HG02938 (cell line): ENCODE results near the gene SLC35D3.
"Not testable (repeated sequence)": the region's sequence is repeated elsewhere in the genome, so short reads cannot be mapped to it uniquely, and the experiment has no call there.

ENCODE experiments used
- ATAC-seq: cut with Tn5 transposase; IDR thresholded peaks from one replicate; pipeline ENCODE4 v1.9.1; 2021; ENCODE audit warnings: mild to moderate bottlenecking, moderate library complexity; ENCODE audit not compliant: unreplicated experiment

Gene SLC35D3, protein sequence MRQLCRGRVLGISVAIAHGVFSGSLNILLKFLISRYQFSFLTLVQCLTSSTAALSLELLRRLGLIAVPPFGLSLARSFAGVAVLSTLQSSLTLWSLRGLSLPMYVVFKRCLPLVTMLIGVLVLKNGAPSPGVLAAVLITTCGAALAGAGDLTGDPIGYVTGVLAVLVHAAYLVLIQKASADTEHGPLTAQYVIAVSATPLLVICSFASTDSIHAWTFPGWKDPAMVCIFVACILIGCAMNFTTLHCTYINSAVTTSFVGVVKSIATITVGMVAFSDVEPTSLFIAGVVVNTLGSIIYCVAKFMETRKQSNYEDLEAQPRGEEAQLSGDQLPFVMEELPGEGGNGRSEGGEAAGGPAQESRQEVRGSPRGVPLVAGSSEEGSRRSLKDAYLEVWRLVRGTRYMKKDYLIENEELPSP

DNA sequence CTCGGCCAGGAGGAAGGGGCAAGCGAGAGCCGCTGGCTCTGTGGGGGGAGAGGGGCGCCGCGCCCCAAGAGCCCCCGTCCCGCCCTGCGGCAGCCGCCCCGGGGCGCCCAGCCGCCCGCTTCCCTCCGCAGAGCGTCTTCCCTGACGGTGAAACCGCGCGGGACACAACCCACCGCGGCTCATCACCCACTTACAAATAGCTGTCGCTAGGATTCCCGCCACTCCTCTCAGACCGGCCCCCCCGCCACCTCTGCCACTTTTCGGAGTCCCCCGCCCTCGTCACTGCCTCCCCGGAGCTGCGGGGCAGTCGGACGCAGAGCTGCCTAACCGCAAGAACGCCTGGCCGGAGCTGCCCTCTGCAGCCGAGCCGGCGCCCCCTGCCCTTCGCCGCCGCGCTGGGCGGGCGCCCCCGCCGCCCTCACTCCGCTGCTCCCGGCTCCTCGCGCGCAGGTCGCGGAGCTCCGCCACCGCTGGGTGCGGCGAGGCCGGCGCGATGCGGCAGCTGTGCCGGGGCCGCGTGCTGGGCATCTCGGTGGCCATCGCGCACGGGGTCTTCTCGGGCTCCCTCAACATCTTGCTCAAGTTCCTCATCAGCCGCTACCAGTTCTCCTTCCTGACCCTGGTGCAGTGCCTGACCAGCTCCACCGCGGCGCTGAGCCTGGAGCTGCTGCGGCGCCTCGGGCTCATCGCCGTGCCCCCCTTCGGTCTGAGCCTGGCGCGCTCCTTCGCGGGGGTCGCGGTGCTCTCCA, at the start of gene SLC35D3:
Gene SLC35D3, plus strand, starts transcription at position 366 of the 749 bp plus-strand sequence. Its CDS starts 128 bp downstream, at position 494.
- ATAC-seq: no peak

DNA sequence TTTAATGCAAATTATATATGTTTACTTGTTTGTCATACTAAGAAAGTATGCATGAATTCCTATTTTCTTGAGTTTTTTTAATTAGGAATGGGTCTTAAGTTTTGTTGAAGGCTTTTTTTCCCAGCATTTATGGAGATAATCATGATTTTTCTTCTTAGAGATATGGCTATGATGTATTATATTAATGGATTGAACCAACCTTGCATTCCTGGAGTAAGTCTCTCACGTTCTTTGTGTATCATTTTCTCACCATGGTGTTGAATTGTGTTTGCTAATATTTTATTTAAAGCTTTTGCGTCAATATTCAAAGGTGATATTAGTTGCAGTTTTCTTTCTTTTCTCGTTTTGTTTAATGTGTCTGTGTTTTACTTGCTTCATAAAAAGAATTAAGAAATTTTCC, 48.4 kb upstream of the SLC35D3 start:
- no peak for ATAC-seq

DNA sequence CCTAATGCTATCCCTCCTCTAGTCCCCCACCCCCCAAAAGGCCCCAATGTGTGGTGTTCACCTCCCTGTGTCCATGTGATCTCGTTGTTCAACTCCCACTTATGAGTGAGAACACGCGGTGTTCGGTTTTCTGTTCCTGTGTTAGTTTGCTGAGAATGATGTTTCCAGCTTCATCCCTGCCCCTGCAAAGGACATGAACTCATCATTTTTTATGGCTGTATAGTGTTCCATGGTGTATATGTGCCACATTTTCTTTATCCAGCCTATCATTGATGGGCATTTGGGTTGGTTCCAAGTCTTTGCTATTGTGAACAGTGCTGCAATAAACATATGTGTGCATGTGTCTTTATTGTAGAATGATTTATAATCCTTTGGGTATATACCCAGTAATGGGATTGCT, 45.6 kb upstream of the SLC35D3 start:
- ATAC-seq: not testable (repeated sequence)

DNA sequence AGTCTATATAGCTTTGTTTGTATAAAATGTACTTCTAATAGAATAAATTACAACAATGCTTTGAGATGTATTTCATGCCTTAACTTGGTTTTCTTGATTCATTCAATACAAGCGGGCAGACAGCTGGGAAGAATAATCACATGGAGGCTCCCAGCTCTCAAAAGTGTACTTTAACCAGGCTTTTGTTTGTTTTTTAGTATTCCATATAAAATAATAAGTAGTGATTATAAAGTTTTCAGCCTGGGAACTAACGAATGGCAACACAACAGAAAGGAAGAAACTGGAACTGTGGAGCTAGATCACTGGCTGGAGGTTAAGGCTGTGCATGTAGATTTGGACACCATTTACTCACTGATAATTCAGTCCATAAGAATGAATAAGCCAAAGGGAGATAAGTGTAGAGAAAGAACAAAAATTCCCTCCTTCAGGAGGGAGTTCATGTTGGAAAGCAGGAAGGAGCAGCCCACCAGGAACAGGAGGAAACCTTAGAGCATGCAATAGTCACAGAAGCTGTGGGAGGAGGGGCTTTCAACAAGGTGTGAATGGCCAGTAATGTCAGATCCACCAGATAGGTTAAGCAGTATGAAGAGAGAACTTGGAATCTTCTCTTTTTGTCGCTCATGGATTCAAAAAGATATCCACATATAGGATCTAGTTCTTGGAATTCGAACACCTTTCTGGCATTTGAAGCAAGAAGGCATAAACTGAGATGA, 41.2 kb upstream of the SLC35D3 start:
- no peak for ATAC-seq

DNA sequence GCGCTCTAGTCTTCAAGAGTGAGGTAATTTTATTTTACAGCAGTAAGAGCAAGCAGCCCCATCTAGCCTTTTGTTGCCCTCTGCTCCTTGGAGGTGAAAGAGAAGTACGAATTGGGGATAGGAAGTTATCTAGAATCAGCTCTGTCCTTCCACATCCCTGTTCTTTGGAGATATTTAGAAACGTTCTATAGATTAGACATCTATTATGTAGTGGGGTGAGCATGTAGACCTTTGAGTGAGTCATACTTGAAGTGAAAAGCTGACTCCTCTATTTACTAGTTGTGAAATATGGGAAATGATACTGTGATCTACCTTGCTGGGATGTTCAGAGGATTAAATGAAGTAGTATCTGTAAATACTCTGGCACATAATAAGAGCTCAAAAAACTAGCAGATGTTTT, 36.0 kb upstream of the SLC35D3 start:
- no peak for ATAC-seq

DNA sequence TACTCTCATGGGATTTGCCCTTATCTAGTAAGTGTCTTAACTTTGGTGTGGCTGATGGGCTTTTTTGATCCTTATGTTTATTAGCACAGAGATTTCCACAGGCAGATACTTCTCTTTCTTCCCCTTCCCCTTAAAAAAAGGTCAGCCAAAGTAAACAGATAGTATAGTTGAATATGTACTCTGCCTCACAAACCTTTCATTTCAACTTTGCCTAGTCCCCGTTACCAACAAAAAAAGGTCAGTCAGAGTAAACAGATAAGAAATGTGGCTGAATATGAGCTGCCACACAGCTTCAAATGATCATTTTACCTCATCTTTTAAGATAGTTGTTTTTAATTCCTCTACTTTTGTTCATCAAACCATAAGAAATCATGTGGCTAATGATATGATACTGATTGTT, 34.1 kb upstream of the SLC35D3 start:
- ATAC-seq: no peak

DNA sequence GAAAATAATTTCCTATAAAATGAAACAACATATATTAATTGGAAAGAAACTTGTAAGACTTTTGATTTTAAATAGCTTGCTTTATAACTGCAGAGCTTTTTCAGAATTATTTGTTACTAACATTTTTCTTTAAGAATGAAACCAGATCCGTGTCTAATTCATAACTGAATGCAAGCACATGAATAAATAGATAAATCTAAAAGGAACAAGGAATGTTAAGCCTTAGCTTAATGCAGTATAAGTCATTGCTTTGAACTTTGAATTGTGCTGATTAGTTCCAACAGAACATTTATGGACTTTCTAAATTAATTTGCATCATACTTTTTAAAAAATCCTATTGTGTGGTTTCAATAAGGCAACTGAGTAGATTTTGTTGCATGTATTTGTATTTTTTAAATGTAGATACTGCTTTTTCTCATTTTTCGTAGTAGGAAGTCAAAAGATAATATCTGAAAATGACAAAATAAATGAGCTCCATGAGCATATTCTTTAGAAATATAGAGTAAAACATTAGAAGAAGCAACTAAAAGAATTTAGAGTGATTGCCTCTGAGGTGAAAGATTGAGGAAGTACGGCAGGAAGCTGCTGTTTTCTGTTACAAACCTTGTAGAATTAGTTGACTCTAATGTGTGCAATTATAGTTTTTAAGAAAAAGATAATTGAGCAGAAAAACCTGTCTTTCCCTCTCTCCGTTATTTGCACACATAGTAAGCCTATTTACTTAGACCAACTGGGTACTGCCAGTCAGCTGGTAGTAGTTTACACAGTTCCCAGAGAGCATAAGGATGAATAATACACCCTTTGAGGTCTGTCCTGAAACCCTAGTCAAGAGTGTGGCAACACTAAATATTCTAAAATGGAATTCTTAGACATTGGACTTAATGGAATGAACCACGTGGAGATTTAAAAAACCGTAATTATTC, 32.6 kb upstream of the SLC35D3 start:
- no peak for ATAC-seq

DNA sequence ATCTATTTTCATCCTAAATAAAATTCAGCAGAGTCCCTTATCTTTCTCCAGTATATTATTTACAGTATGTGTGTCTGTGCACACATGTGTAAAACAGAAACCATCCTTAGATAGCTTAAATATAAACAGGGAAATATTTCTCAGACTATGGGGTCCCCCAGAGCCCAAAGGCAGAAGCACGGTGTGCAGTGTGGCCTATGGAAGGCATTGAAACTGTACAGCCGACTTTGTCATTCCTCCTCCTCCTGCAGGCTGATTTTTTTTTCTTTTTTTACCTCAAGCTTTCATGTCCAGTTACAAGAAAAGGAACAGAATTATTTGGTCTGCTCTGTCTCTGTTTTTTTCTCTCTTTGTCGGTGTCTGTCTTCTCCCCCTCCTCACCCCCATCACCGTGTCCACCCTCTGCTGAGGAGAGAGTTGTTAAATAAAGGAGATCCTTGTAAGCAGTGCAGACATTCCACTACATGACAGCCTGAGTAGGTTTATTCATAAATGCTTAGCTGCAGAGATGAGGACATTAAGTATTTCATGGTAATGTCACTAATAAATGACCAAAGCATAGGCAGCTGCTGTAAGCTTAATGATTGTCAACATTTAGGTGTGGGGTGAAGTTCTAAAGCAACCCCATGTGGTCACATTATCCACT, 31.8 kb upstream of the SLC35D3 start:
- ATAC-seq: no peak

DNA sequence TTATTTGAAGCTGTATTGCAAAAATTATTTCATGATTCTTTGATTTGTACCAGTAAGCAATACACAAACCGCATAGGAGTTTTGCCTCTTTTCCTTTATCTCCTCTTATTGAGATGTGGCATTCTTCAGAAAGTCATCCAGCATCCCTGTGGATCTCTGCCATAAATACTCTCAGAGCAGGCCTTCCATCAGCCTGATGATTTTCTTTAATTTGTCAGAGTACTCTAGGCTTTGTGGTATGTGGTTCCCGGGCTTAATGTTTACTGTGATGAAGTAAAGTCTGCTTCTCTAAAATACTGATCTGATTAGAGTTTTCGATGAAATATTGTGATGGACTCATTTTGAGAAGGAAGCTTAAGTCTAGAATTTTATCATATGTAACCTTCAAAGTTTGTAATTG, 31.1 kb upstream of the SLC35D3 start:
- ATAC-seq: no peak

DNA sequence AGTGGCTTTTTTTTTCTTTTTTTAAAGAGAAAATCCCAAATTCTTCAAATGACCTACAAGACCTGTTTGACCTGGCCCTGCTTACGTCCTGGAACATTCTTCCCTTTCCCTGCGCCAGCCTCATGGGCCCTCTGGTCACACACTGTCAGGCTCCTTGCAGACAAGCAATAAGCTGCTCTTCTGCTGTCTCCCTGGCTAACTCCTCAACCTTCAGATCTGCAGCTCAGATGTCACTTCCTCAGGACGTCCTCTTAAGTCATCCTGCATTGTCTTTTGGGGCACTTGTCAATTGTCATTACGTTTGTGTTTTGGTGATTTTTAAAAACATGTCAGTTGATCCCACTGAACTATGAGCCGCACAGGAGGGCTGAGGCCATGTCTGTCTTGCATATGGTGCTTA, 28.9 kb upstream of the SLC35D3 start:
- no peak for ATAC-seq

DNA sequence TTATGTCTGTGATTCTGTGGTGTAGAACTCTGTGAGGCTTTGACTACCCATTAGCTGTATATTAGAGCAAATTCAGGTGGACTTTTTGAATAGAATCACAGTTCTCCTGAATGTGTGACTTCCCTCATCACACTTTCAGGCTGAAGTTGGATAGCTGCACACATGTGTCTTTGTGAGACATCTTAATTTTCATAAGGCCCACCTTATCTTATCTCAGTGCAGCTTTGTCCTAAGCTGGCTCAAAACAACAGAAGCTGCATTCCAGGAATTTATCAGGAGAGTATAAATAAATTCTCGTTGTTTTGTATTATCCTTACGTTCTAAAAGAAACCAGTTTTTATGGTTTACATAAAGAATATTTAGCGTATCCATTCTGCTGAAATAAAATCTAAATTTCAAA, 26.2 kb upstream of the SLC35D3 start:
- no peak for ATAC-seq

DNA sequence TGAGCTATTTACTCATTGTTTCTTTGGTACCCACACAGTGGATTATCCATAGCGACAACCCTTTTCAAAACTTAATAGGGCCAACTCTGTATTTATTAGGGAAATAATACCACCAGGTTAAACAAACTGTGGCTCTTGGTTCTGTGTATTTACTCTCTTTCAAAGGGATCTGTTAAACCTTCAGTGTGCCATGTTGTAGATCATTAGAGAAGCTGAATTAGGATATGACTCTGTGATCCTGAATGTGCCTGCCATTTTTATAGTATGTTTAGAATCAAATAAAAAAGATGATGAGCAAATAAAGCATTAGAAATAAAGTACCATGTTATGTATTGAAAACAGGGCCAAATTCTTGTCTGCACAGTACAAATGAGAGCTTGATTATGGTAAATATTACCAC, 25.0 kb upstream of the SLC35D3 start:
- no peak for ATAC-seq

DNA sequence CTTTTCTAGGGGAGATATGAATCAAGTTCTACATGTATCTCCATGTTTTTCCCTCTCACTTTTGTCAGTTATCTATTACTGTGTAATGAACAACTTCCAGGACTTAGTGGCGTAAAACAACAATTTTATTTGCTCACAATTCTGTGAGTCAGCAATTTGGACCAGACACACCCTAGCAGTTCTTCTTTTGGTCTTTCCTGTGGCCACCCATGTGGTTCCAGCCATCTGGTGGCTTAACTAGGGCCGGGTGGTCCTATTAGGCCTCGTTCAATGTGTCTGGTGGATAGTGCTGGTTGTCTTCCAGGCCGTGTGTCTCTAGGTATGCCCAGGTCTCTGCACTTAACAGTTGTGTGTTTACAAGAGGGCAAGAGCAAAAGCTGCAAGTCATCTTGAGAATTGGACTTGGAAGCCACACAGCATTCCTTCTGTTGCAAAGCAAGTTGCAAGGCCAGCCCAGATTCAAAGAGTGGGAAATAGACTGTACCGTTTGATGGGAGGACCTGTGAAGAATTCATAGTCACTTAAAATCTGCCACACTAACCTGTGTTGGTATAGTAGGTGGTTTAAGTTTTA, 20.8 kb upstream of the SLC35D3 start:
- ATAC-seq: no peak

DNA sequence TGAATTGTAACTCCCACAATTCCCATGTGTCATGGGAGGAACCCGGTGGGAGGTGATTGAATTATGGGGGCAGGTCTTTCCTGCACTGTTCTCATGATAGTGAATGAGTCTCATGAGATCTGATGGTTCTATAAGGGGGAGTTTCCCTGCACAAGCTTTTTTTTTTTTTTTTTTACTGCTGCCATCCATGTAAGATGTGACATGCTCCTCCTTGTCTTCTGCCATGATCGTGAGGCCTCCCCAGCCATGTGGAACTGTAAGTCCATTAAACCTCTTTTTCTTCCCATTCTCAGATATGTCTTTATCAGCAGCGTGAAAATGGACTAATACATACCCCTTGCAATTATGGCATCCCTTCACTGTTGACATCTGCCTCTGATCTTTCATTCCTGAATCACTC, 17.6 kb upstream of the SLC35D3 start:
- ATAC-seq: not testable (repeated sequence)

DNA sequence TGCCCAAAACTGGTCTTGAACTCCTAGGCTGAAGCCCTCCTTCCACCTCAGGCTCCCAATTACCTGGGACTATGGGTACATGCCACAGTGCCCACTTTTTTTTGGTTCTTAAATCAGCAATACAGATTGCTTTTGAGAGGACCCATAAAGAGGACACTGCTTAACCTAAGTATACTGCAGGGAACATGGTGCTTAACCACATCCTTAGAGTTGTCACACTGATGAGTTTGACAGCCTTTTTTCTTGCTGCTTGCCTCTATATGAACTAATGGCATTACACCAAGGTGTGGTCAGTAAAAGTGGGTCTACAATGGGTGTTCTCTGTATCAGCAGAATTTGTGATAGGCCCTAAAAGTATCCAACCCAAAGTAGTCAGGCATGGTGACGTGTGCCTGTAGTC, 7.2 kb upstream of the SLC35D3 start:
- no peak for ATAC-seq

DNA sequence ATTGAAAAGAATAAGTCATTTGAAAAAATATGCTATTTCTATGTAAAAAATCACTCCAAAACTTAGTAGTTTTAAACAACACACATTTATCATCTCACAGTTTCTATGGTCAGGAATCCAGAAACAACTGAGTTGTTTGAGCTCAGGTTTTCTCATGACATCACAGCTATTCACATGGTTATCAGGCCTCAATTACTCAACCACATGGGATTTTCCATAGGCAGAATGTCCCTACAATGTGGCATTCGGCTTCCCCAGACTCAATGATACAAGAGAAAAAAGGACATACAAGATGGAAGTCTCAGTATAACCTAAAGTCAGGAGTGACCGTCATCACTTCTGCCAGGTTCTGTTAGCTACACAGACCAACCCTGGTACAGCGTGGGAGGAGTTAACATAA, 3.4 kb upstream of the SLC35D3 start:
- no peak for ATAC-seq

DNA sequence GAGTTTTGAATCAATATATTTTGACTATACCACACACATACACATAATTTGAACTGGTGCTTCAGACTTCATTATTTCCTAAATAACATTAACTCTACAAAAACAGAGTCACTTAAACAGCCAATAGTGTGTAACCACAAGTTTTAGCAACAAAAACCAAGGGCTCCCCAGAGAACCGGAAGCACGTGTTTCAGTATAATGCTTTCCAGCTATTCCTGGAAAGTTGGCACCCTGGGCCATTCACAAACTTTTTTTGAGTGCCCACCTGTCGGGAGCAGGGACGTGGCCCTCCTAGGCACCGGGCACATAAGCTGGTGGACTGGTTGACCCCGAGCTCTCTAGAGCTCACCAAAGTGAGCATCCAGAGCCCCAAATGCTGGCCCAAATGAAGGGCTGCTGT, 1.9 kb upstream of the SLC35D3 start:
- no peak for ATAC-seq

DNA sequence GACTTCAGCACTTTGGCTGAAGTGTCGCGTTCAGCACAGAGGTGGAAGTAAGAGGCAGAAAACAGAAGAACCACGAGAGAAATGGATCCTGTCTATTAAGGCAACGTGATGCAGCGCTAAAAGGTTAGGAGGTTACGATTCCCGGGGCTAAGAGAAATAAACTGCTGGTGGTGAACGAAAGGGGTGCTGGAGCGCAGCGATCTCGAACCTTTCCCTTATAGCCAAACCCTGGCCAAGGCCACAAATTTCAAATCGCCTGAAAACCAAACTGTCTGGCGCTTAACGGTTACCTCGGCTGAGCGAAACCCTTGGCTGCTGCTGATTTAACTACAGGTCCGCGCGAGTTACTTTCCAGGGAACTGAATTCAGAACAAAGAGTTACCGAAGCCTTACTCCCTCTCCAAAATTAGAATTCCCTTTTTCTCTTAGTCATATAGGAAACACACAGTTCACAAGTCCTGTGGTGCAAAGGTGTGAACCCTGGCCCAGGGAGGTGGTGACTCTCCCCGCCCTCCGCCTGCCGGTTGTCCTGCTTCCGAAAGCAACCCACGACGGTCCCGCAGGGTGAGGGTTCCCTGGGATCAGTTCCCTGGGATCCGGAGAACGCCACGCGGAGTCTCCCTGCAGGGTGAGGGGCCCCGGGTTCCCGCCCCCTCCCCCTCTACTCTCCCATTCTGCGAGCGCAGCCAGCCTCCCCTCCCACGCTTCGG, 1.3 kb upstream of the SLC35D3 start:
- ATAC-seq: no peak

DNA sequence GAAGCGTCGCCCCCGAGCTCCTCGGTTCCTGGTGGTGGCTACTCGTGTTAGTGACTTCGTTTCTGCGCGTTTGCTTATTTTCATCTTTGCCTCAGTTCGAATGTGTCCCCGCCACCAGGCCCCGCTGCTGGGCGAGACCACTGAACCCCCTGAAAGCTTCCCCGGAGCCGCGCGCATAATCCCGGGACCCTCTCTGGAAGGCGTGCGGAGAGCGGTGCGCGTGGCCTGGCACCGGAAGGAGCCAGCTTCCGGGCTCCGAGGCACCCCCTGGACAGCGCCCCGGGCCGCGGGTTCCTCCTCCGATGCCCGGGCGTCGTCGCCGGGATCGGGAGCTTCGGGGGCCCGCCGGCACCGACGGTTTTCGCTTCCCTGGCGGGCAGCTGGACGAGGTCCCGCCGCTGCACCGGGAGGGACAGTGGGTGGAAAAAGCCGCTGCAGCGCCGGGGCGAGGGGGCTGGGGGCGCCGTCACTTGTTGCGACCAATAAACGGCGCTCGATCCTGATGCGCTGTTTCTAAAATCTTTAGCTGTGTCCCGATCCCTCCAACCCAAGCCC, 643 bp upstream of the SLC35D3 start:
- no peak for ATAC-seq
